GM19397 (cell line): ENCODE data around the gene STMP1.

Experiments used
- ATAC-seq: cut with Tn5 transposase; IDR thresholded peaks from one replicate; pipeline ENCODE4 v1.9.1; 2021; ENCODE audit warnings: mild to moderate bottlenecking, moderate library complexity; ENCODE audit not compliant: unreplicated experiment

STMP1 gene

GRCh38 chr7:135718794-135719437, 56.6 kb downstream of the STMP1 start:
- no peak for ATAC-seq

- ATAC-seq: no peak
Measured at GRCh38 chr7:135719688-135720087, 57.4 kb downstream of the STMP1 start.

DNA sequence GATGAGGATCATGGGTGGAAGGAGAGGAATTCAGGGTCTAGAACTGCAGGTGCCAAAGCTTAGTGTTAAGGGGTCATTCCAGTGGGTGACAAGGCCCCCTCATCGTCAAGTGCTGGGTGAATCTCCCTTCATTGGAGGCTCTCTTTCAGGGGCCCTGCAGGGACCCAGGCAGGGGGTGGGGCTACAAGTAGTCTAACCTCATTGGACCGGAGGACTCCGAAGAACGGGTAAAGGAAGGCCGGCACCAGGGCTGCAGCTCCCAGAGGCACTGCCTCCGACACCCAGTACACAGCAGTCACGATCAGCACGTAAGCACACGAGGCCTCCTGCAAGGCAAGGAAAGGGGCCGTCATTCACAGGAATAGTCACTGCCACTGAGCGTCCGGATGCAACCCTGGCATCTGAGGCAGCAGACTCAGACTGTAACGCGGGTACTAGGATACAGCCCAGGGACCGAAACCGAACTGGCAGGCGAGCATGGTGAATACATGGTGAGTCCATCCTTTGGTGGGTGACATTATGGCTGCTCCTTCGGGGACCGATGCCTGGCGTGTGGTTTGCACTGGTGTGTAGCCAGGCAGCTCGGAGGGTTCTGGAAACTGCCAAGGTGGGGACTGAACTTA, 59.0 kb downstream of the STMP1 start:
- ATAC-seq: no peak

DNA sequence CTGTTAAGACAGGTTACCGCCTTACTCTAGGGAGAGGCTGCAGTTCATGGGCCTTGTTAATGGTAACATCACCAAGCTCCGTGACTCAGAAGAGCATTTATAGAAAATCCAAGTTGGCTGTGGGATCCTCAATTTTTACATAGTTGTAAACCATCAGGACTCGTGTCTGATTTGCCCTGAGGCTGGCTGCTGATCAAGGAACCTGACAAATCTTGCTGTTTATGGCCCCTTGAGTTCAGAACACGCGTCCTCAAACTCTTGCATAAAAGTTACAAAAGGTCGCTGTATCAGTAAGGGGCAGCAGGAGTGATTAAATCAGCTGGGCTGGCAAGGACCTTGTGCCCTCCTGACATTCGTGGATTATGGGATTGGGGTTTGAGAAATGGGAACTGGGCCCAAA, 61.1 kb downstream of the STMP1 start:
- no peak for ATAC-seq
